NB4 (cell line): Measurements from ENCODE around the gene S100Z.

Experiments used
- CTCF ChIP-seq: IDR thresholded peaks from one replicate; pipeline ENCODE4 v1.5.1; 2012; ENCODE audit warnings: low read depth, low read length
- MAX ChIP-seq: IDR thresholded peaks from 2 replicates; pipeline ENCODE4 v1.6.1; 2011; ENCODE audit warnings: low read depth, low read length
- POLR2A ChIP-seq: IDR thresholded peaks from 2 replicates; pipeline ENCODE4 v1.6.1; 2011; ENCODE audit warnings: mild to moderate bottlenecking; ENCODE audit not compliant: insufficient read length; ENCODE audit errors: extremely low read depth

GRCh38 chr5:76838481-76839261, 11.1 kb upstream of the S100Z start:
- TF ChIP-seq MAX (no peak), CTCF (no peak), POLR2A (no peak)
